GM23338 (cell line): ENCODE measurements around the gene LMX1B. TPM values are rescaled to one million over a fixed set of nuclear protein-coding genes. Genes with fewer than 3 reads are reported as not detected.

Experiments used
- ATAC-seq: fragments of 200-7000 bp; cut with Tn5 transposase; 3 replicates; pipeline ENCODE4 v1.9.1; 2020
- DNase-seq: peaks from one replicate; pipeline ENCODE4 v3.0.0-alpha.2; 2015; ENCODE audit warnings: low spot score
- H2AFZ ChIP-seq: fragments of 200-600 bp; sonication (generic); 2 replicates; pipeline ENCODE4 v1.8.0; 2016; ENCODE audit warnings: antibody characterized with exemption, mild to moderate bottlenecking, moderate library complexity
- H3F3A ChIP-seq: fragments of 200-600 bp; sonication (generic); replicated peaks from 2 replicates; pipeline ENCODE4 v1.8.0; 2017; ENCODE audit warnings: antibody characterized with exemption, mixed run types, low read depth
- H3K27ac ChIP-seq: fragments of 200-600 bp; sonication (generic); 2 replicates; pipeline ENCODE4 v1.6.1; 2016; ENCODE audit warnings: low read depth
- H3K27me3 ChIP-seq: fragments of 200-600 bp; sonication (generic); 2 replicates; pipeline ENCODE4 v1.8.0; 2016; ENCODE audit warnings: mild to moderate bottlenecking, mixed run types, moderate library complexity; ENCODE audit not compliant: insufficient read depth
- H3K36me3 ChIP-seq: fragments of 200-600 bp; sonication (generic); 2 replicates; pipeline ENCODE4 v1.8.0; 2016; ENCODE audit warnings: mild to moderate bottlenecking; ENCODE audit not compliant: insufficient read depth
- H3K4me1 ChIP-seq: fragments of 200-600 bp; sonication (generic); 2 replicates; pipeline ENCODE4 v1.8.0; 2016; ENCODE audit warnings: mild to moderate bottlenecking, moderate library complexity; ENCODE audit not compliant: insufficient read depth
- H3K4me2 ChIP-seq: fragments of 200-600 bp; sonication (generic); 2 replicates; pipeline ENCODE4 v1.7.1; 2017; ENCODE audit warnings: mixed run types
- H3K4me3 ChIP-seq: fragments of 200-600 bp; sonication (generic); 2 replicates; pipeline ENCODE4 v1.6.1; 2016; ENCODE audit warnings: mixed run types
- H3K79me2 ChIP-seq: fragments of 200-600 bp; sonication (generic); replicated peaks from 2 replicates; pipeline ENCODE4 v1.8.0; 2017; ENCODE audit warnings: mild to moderate bottlenecking; ENCODE audit not compliant: insufficient read depth
- H3K9me2 ChIP-seq: fragments of 200-600 bp; sonication (generic); 2 replicates; pipeline ENCODE4 v1.8.0; 2017; ENCODE audit not compliant: insufficient read depth
- H4K20me1 ChIP-seq: fragments of 200-600 bp; sonication (generic); replicated peaks from 2 replicates; pipeline ENCODE4 v1.8.0; 2017; ENCODE audit warnings: mild to moderate bottlenecking; ENCODE audit not compliant: insufficient read depth
- H3K27ac Mint-ChIP-seq: 2 replicates; pipeline ENCODE4 v1.8.0; 2020; ENCODE audit warnings: inconsistent platforms, mild to moderate bottlenecking, moderate library complexity, mixed read lengths
- H3K27me3 Mint-ChIP-seq: 3 replicates; pipeline ENCODE4 v1.8.0; 2022; ENCODE audit warnings: low read depth, mild to moderate bottlenecking, moderate library complexity, mixed read lengths, inconsistent platforms; ENCODE audit not compliant: insufficient read depth, poor library complexity
- H3K36me3 Mint-ChIP-seq: 3 replicates; pipeline ENCODE4 v1.8.0; 2021; ENCODE audit warnings: low read depth, mild to moderate bottlenecking, inconsistent platforms, moderate library complexity, mixed read lengths
- H3K4me1 Mint-ChIP-seq: 3 replicates; pipeline ENCODE4 v1.8.0; 2020; ENCODE audit warnings: mild to moderate bottlenecking, inconsistent platforms, mixed read lengths
- H3K4me3 Mint-ChIP-seq: 3 replicates; pipeline ENCODE4 v1.8.0; 2021; ENCODE audit warnings: moderate library complexity, mild to moderate bottlenecking, inconsistent platforms, mixed read lengths
- H3K9me3 Mint-ChIP-seq: 3 replicates; pipeline ENCODE4 v1.8.0; 2020; ENCODE audit warnings: moderate library complexity, mild to moderate bottlenecking, inconsistent platforms, mixed read lengths
- CREB1 ChIP-seq: fragments of 250-450 bp; sonication (Bioruptor Pico); IDR thresholded peaks from 2 replicates; pipeline ENCODE4 v1.5.0; 2020; ENCODE audit warnings: low read depth, mild to moderate bottlenecking, moderate library complexity
- EZH2 ChIP-seq: fragments of 200-600 bp; sonication (generic); IDR thresholded peaks from one replicate; pipeline ENCODE4 v1.8.0; 2017; ENCODE audit warnings: antibody characterized with exemption, mild to moderate bottlenecking, low read depth; ENCODE audit not compliant: unreplicated experiment
- EZH2phosphoT487 ChIP-seq: fragments of 200-600 bp; sonication (generic); IDR thresholded peaks from one replicate; pipeline ENCODE4 v1.8.1; 2018; ENCODE audit warnings: antibody characterized with exemption; ENCODE audit not compliant: unreplicated experiment
- JUNB ChIP-seq: IDR thresholded peaks from one replicate; pipeline ENCODE4 v1.6.1; 2016; ENCODE audit warnings: antibody characterized with exemption; ENCODE audit not compliant: unreplicated experiment
- NANOG ChIP-seq: IDR thresholded peaks from 2 replicates; pipeline ENCODE4 v1.6.1; 2016; ENCODE audit warnings: antibody characterized with exemption, borderline replicate concordance
- POLR2AphosphoS5 ChIP-seq: IDR thresholded peaks from 2 replicates; pipeline ENCODE4 v1.6.1; 2016; ENCODE audit warnings: antibody characterized with exemption, low read depth
- STAT1 ChIP-seq: IDR thresholded peaks from one replicate; pipeline ENCODE4 v1.6.1; 2016; ENCODE audit warnings: antibody characterized with exemption; ENCODE audit not compliant: unreplicated experiment
- ZNF114 ChIP-seq: fragments of 250-450 bp; sonication (Bioruptor Pico); IDR thresholded peaks from 2 replicates; pipeline ENCODE4 v1.5.0; 2020; ENCODE audit warnings: mild to moderate bottlenecking, moderate library complexity
- ZNF331 ChIP-seq: fragments of 250-450 bp; sonication (Bioruptor Pico); IDR thresholded peaks from 2 replicates; pipeline ENCODE4 v1.5.0; 2020; ENCODE audit warnings: low read depth, mild to moderate bottlenecking, moderate library complexity
- polyA plus RNA-seq: library from polyadenylated mRNA; unstranded; fragments of >200 nt; fragmentation: Nextera tagmentation; extraction: Ambion mirVana; gene quantifications from 2 replicates; pipeline ENCODE4 v1.2.1, GENCODE V29; 2016
- total RNA-seq: library from RNA; depleted of rRNA; stranded (reverse); fragments of >200 nt; shearing (Covaris generic); gene quantifications from 2 replicates; pipeline ENCODE4 v1.2.3, GENCODE V29; 2014
- TF ChIP-seq, protein P1 (sequence below): fragments of 250-450 bp; sonication (Bioruptor Pico); IDR thresholded peaks from 2 replicates; pipeline ENCODE4 v1.5.0; 2020; ENCODE audit warnings: mild to moderate bottlenecking, moderate library complexity
- TF ChIP-seq, protein P2 (sequence below): IDR thresholded peaks from one replicate; pipeline ENCODE4 v1.6.1; 2018; ENCODE audit warnings: antibody characterized with exemption; ENCODE audit not compliant: unreplicated experiment
- TF ChIP-seq, protein P3 (sequence below), 2 experiments: fragments of 200-600 bp in 1 of 2; sonication (generic) in 1 of 2; conservative IDR thresholded peaks; 2 replicates each; pipeline versions ENCODE4 v1.5.1 to v1.6.1; 2016 to 2017; ENCODE audit warnings: antibody characterized with exemption in 2 of 2, low read depth in 2 of 2, mild to moderate bottlenecking in 2 of 2, moderate library complexity in 1 of 2
- TF ChIP-seq, protein P4 (sequence below): IDR thresholded peaks from 2 replicates; pipeline ENCODE4 v1.6.1; 2016; ENCODE audit warnings: antibody characterized with exemption

The LMX1B gene
- total and polyA plus RNA-seq, 2 experiments from 2014 or later: 0.08 to 0.21 TPM

DNA sequence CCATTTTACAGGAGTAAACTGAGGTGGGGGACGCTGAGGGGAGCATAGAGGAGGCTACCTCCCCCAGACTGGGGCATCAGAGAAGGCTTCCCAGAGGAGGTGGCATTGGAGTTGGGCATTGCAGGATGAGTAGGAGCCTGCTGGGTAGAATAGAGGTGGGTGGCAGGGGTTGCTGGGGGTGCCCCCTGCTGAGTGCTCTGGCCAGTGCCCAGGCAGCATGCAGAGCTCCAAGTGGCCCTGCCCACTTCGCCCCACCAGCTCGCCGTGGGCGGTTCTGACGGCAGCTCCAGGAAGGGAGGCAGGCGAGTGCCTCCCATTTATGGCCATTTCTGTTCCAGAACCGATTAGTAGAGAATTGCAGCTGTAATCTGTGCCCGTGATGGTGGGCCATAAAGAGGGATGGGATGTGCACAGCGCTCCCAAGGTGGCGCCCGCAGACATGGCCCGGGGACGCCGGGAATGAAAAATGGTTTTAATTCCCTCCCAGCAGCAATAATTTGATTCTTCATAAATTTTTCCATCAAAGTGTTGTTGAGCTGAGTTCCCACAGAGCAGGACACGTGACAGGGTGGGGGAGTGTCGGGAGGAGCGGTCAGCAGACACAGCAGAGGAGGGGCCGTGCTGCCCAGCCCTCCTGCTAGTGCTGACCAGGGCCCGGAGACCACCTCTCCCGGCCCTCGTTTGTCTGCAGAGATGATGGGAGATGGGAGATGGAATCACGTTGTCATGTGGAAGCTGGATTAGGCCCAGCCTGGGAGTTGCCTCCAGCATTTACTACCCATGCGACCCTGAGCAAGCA, 75.5 kb downstream of the LMX1B start:
- no peaks in the 10 kb centered on the region for H3K9me3 Mint-ChIP-seq
- peaks cover 36% of the 10 kb centered on the region for H3K27me3 ChIP-seq
- TF ChIP-seq NANOG (no peak), EZH2phosphoT487 (no peak), CREB1 (CRISPR knock-in tag) (no peak), EZH2 (no peak), ZNF331 (CRISPR knock-in tag) (no peak), ZNF114 (CRISPR knock-in tag) (no peak), POLR2AphosphoS5 (no peak), STAT1 (no peak), JUNB (no peak)
- TF ChIP-seq, protein P1, sequence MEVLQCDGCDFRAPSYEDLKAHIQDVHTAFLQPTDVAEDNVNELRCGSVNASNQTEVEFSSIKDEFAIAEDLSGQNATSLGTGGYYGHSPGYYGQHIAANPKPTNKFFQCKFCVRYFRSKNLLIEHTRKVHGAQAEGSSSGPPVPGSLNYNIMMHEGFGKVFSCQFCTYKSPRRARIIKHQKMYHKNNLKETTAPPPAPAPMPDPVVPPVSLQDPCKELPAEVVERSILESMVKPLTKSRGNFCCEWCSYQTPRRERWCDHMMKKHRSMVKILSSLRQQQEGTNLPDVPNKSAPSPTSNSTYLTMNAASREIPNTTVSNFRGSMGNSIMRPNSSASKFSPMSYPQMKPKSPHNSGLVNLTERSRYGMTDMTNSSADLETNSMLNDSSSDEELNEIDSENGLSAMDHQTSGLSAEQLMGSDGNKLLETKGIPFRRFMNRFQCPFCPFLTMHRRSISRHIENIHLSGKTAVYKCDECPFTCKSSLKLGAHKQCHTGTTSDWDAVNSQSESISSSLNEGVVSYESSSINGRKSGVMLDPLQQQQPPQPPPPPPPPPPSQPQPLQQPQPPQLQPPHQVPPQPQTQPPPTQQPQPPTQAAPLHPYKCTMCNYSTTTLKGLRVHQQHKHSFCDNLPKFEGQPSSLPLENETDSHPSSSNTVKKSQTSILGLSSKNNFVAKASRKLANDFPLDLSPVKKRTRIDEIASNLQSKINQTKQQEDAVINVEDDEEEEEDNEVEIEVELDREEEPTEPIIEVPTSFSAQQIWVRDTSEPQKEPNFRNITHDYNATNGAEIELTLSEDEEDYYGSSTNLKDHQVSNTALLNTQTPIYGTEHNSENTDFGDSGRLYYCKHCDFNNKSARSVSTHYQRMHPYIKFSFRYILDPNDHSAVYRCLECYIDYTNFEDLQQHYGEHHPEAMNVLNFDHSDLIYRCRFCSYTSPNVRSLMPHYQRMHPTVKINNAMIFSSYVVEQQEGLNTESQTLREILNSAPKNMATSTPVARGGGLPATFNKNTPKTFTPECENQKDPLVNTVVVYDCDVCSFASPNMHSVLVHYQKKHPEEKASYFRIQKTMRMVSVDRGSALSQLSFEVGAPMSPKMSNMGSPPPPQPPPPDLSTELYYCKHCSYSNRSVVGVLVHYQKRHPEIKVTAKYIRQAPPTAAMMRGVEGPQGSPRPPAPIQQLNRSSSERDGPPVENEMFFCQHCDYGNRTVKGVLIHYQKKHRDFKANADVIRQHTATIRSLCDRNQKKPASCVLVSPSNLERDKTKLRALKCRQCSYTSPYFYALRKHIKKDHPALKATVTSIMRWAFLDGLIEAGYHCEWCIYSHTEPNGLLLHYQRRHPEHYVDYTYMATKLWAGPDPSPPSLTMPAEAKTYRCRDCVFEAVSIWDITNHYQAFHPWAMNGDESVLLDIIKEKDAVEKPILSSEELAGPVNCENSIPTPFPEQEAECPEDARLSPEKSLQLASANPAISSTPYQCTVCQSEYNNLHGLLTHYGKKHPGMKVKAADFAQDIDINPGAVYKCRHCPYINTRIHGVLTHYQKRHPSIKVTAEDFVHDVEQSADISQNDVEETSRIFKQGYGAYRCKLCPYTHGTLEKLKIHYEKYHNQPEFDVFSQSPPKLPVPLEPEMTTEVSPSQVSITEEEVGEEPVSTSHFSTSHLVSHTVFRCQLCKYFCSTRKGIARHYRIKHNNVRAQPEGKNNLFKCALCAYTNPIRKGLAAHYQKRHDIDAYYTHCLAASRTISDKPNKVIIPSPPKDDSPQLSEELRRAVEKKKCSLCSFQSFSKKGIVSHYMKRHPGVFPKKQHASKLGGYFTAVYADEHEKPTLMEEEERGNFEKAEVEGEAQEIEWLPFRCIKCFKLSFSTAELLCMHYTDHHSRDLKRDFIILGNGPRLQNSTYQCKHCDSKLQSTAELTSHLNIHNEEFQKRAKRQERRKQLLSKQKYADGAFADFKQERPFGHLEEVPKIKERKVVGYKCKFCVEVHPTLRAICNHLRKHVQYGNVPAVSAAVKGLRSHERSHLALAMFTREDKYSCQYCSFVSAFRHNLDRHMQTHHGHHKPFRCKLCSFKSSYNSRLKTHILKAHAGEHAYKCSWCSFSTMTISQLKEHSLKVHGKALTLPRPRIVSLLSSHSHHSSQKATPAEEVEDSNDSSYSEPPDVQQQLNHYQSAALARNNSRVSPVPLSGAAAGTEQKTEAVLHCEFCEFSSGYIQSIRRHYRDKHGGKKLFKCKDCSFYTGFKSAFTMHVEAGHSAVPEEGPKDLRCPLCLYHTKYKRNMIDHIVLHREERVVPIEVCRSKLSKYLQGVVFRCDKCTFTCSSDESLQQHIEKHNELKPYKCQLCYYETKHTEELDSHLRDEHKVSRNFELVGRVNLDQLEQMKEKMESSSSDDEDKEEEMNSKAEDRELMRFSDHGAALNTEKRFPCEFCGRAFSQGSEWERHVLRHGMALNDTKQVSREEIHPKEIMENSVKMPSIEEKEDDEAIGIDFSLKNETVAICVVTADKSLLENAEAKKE: no peak
- TF ChIP-seq, protein P2, sequence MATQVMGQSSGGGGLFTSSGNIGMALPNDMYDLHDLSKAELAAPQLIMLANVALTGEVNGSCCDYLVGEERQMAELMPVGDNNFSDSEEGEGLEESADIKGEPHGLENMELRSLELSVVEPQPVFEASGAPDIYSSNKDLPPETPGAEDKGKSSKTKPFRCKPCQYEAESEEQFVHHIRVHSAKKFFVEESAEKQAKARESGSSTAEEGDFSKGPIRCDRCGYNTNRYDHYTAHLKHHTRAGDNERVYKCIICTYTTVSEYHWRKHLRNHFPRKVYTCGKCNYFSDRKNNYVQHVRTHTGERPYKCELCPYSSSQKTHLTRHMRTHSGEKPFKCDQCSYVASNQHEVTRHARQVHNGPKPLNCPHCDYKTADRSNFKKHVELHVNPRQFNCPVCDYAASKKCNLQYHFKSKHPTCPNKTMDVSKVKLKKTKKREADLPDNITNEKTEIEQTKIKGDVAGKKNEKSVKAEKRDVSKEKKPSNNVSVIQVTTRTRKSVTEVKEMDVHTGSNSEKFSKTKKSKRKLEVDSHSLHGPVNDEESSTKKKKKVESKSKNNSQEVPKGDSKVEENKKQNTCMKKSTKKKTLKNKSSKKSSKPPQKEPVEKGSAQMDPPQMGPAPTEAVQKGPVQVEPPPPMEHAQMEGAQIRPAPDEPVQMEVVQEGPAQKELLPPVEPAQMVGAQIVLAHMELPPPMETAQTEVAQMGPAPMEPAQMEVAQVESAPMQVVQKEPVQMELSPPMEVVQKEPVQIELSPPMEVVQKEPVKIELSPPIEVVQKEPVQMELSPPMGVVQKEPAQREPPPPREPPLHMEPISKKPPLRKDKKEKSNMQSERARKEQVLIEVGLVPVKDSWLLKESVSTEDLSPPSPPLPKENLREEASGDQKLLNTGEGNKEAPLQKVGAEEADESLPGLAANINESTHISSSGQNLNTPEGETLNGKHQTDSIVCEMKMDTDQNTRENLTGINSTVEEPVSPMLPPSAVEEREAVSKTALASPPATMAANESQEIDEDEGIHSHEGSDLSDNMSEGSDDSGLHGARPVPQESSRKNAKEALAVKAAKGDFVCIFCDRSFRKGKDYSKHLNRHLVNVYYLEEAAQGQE: no peak
- TF ChIP-seq, protein P3, sequence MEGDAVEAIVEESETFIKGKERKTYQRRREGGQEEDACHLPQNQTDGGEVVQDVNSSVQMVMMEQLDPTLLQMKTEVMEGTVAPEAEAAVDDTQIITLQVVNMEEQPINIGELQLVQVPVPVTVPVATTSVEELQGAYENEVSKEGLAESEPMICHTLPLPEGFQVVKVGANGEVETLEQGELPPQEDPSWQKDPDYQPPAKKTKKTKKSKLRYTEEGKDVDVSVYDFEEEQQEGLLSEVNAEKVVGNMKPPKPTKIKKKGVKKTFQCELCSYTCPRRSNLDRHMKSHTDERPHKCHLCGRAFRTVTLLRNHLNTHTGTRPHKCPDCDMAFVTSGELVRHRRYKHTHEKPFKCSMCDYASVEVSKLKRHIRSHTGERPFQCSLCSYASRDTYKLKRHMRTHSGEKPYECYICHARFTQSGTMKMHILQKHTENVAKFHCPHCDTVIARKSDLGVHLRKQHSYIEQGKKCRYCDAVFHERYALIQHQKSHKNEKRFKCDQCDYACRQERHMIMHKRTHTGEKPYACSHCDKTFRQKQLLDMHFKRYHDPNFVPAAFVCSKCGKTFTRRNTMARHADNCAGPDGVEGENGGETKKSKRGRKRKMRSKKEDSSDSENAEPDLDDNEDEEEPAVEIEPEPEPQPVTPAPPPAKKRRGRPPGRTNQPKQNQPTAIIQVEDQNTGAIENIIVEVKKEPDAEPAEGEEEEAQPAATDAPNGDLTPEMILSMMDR (conservative IDR thresholded peaks at IDR 0.05; ENCODE audit: low read depth in 2 of 2): no peak
- TF ChIP-seq, protein P4, sequence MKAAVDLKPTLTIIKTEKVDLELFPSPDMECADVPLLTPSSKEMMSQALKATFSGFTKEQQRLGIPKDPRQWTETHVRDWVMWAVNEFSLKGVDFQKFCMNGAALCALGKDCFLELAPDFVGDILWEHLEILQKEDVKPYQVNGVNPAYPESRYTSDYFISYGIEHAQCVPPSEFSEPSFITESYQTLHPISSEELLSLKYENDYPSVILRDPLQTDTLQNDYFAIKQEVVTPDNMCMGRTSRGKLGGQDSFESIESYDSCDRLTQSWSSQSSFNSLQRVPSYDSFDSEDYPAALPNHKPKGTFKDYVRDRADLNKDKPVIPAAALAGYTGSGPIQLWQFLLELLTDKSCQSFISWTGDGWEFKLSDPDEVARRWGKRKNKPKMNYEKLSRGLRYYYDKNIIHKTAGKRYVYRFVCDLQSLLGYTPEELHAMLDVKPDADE: no peak
- peaks cover 38% of the 10 kb centered on the region for H3K27me3 Mint-ChIP-seq
- no peaks in the 10 kb centered on the region for H3K9me2 ChIP-seq
- H3K36me3 ChIP-seq: no peaks in the 10 kb centered on the region
- H3K79me2 ChIP-seq: no peaks in the 10 kb centered on the region
- no peak overlapping the region for H2AFZ ChIP-seq
- no peaks in the 10 kb centered on the region for H4K20me1 ChIP-seq
- no peak overlapping the region for H3K4me3 ChIP-seq
- peaks cover 15% of the 10 kb centered on the region for H3K4me1 Mint-ChIP-seq
- ATAC-seq: no peak
- H3K4me1 ChIP-seq: no peaks in the 10 kb centered on the region; the same call in 1 of the 2 replicates
- no peak overlapping the region for H3K4me2 ChIP-seq
- no peak overlapping the region for H3K27ac ChIP-seq
- H3K27ac Mint-ChIP-seq: no peak overlapping the region
- no peaks in the 10 kb centered on the region for H3F3A ChIP-seq
- H3K4me3 Mint-ChIP-seq: no peak overlapping the region
- H3K36me3 Mint-ChIP-seq: no peaks in the 10 kb centered on the region
- DNase-seq: no peak
